Endodermal cell (in vitro differentiated cells): ENCODE measurements around the gene HIGD1B. TPM values are rescaled to one million over a fixed set of nuclear protein-coding genes. Genes with fewer than 3 reads are reported as not detected.
A peak's percentile ranks its signal among the peaks of the same experiment; 100 is the strongest.

ENCODE experiments used
- DNase-seq: peaks from one replicate; pipeline ENCODE4 v3.0.0-alpha.2; 2017
- H3K27ac ChIP-seq: 2 replicates; pipeline ENCODE4 v1.5.1; 2013; ENCODE audit warnings: mild to moderate bottlenecking, low read depth, low read length, moderate library complexity
- H3K27me3 ChIP-seq: 2 replicates; pipeline ENCODE4 v1.6.1; 2013; ENCODE audit warnings: mild to moderate bottlenecking, low read length, moderate library complexity; ENCODE audit not compliant: insufficient read depth, control insufficient read depth, poor library complexity, severe bottlenecking
- H3K36me3 ChIP-seq: 2 replicates; pipeline ENCODE4 v1.7.0; 2013; ENCODE audit warnings: mild to moderate bottlenecking, low read length, moderate library complexity; ENCODE audit not compliant: control insufficient read depth, insufficient read depth
- H3K4me1 ChIP-seq: one replicate; pipeline ENCODE4 v1.7.0; 2013; ENCODE audit warnings: low read length; ENCODE audit not compliant: control insufficient read depth, insufficient read depth
- H3K4me3 ChIP-seq: 2 replicates; pipeline ENCODE4 v1.5.1; 2013; ENCODE audit warnings: mild to moderate bottlenecking, low read length, moderate library complexity
- H3K9ac ChIP-seq: 2 replicates; pipeline ENCODE4 v1.6.1; 2013; ENCODE audit warnings: mild to moderate bottlenecking, low read length, moderate library complexity; ENCODE audit not compliant: poor library complexity, severe bottlenecking; ENCODE audit errors: extremely low read depth
- H3K9me3 ChIP-seq: 2 replicates; pipeline ENCODE4 v1.6.1; 2013; ENCODE audit warnings: mild to moderate bottlenecking, low read length, moderate library complexity; ENCODE audit not compliant: control insufficient read depth
- H3K27ac Mint-ChIP-seq: 2 replicates; pipeline ENCODE4 v1.8.0; 2020; ENCODE audit warnings: mixed read lengths
- H3K27me3 Mint-ChIP-seq: 2 replicates; pipeline ENCODE4 v1.8.0; 2021; ENCODE audit warnings: mild to moderate bottlenecking, mixed read lengths; ENCODE audit not compliant: insufficient read depth
- H3K36me3 Mint-ChIP-seq: 2 replicates; pipeline ENCODE4 v1.8.0; 2020; ENCODE audit warnings: low read depth, mixed read lengths
- H3K4me1 Mint-ChIP-seq: 2 replicates; pipeline ENCODE4 v1.8.0; 2020; ENCODE audit warnings: mixed read lengths
- H3K4me3 Mint-ChIP-seq: 2 replicates; pipeline ENCODE4 v1.8.0; 2020; ENCODE audit warnings: mild to moderate bottlenecking, moderate library complexity, mixed read lengths
- H3K9me3 Mint-ChIP-seq: 2 replicates; pipeline ENCODE4 v1.8.0; 2020; ENCODE audit warnings: mild to moderate bottlenecking, mixed read lengths
- WGBS, 2 experiments: methylation state at CpG; one replicate each; pipeline versions ENCODE4 v1.1.5 to v1.1.7; 2013; ENCODE audit warnings: missing lambda C conversion rate in 2 of 2, mixed read lengths in 1 of 2; ENCODE audit not compliant: insufficient coverage in 1 of 2, insufficient read length in 1 of 2; 5-methylcytosine and 5-hydroxymethylcytosine counted together
- total RNA-seq, 2 donors: library from RNA; stranded (reverse); fragmentation: NEBNext Ultra II Directional in 1 of 2; extraction: Animal tissue kit (Norgen Biotek cat#: 25700) in 1 of 2; gene quantifications; 2 replicates in 1 of 2; 3 replicates in 1 of 2; pipeline ENCODE4 v1.2.1, GENCODE V29; 2021
- TF ChIP-seq, protein P1 (sequence below): fragments of 200-600 bp; sonication (generic); conservative IDR thresholded peaks from 2 replicates; pipeline ENCODE4 v1.5.0; 2021; ENCODE audit warnings: antibody characterized with exemption, mild to moderate bottlenecking

HIGD1B gene
- total RNA-seq, 2 donors from 2014 or later = not detected

DNA sequence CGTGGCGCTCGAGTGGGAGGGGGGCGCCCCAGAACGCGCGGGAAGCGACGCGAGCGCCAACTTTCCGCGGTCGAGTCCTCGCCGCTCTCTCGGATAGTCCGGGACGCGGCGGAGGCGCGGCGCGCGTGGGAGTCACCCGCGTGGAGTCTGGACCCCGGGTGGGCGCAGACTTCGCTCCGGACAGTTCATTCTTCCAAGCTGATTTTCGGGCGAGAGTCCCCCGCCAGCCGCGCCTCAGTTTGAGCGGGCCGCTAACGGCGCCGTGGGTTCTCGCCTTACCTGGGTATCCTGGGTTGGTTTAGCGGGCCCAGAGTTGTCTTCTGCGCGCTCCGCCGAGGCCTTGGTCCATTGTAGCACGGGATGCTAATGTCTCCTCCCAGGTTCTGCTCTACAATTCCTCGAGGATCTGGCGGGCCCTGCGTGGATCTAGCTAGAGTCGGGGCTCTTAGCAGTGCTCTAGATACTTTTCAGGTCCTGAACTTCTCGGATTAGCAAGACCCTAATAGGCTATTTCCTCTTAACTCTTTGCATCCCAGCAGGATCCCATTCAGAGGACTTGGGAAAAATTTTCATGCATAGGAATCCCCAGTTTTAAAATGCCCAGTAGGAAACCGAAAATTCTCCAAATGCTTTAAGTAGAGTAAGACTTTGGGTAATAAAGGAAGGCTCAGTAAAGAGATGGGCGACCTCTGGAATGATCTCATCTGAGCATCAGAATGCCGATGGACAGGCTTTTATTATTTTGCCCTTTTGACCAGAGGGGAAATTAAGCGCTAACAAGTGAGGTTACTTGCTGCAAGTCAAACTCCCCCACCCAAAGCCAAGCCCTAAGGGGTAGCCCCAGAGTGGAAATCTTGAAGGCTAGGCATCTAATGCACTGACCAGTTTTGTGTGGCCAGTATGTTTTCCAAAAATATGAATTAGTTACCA is 17.1 kb upstream of the HIGD1B start:
- 2 to 3% methylated on average over 22 to 58 of the region's 58 CpGs for WGBS, 2 experiments
- H3K36me3 ChIP-seq = no peaks in the 10 kb centered on the region
- H3K4me1 ChIP-seq = peaks cover 10% of the 10 kb centered on the region
- no peaks in the 10 kb centered on the region for H3K36me3 Mint-ChIP-seq
- H3K27me3 ChIP-seq = no peaks in the 10 kb centered on the region
- H3K27me3 Mint-ChIP-seq = peaks cover 7% of the 10 kb centered on the region
- peak overlapping the region; percentile 60 for H3K27ac ChIP-seq
- peak; percentile 88 for DNase-seq
- TF ChIP-seq, protein P1, sequence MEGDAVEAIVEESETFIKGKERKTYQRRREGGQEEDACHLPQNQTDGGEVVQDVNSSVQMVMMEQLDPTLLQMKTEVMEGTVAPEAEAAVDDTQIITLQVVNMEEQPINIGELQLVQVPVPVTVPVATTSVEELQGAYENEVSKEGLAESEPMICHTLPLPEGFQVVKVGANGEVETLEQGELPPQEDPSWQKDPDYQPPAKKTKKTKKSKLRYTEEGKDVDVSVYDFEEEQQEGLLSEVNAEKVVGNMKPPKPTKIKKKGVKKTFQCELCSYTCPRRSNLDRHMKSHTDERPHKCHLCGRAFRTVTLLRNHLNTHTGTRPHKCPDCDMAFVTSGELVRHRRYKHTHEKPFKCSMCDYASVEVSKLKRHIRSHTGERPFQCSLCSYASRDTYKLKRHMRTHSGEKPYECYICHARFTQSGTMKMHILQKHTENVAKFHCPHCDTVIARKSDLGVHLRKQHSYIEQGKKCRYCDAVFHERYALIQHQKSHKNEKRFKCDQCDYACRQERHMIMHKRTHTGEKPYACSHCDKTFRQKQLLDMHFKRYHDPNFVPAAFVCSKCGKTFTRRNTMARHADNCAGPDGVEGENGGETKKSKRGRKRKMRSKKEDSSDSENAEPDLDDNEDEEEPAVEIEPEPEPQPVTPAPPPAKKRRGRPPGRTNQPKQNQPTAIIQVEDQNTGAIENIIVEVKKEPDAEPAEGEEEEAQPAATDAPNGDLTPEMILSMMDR = no peak
- peaks cover 22% of the 10 kb centered on the region for H3K4me1 Mint-ChIP-seq
- peak overlapping the region; percentile 84 for H3K4me3 Mint-ChIP-seq
- peak overlapping the region; percentile 49 for H3K9ac ChIP-seq
- peak overlapping the region; percentile 85 for H3K4me3 ChIP-seq
- no peaks in the 10 kb centered on the region for H3K9me3 ChIP-seq
- no peaks in the 10 kb centered on the region for H3K9me3 Mint-ChIP-seq
- H3K27ac Mint-ChIP-seq = peak overlapping the region; percentile 88

DNA sequence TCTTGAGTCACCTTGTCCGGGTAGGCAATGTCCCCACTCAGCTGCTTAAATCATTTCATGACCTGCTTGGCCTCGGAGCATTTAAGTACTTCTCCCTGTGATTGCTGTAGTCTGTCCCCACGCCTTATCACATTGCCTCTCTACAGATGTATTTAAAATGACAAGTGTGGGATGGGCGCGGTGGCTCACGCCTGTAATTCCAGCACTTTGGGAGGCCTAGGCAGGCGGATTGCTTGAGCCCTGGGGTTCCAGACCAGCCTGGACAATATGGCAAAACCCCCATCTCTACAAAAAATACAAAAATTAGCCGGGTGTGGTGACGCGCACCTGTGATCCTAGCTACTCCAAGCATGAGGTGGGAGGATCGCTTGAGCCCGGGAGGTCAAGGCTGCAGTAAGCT is 16.3 kb upstream of the HIGD1B start:
- Histone ChIP-seq H3K4me3 (no peak overlapping the region), H3K27me3 (no peaks in the 10 kb centered on the region), H3K9ac (no peak overlapping the region), H3K36me3 (no peaks in the 10 kb centered on the region), H3K4me1 (peaks cover 10% of the 10 kb centered on the region), H3K27ac (no peak overlapping the region), H3K9me3 (no peaks in the 10 kb centered on the region)
- Mint-ChIP-seq H3K27me3 (peaks cover 7% of the 10 kb centered on the region), H3K9me3 (no peaks in the 10 kb centered on the region), H3K27ac (no peak overlapping the region), H3K36me3 (no peaks in the 10 kb centered on the region), H3K4me1 (peaks cover 22% of the 10 kb centered on the region), H3K4me3 (peak overlapping the region; percentile 84)
- WGBS, 2 experiments = 77 to 85% methylated on average over 12 of the region's 12 CpGs
- TF ChIP-seq, protein P1 = no peak
- peak; percentile 74 for DNase-seq

DNA sequence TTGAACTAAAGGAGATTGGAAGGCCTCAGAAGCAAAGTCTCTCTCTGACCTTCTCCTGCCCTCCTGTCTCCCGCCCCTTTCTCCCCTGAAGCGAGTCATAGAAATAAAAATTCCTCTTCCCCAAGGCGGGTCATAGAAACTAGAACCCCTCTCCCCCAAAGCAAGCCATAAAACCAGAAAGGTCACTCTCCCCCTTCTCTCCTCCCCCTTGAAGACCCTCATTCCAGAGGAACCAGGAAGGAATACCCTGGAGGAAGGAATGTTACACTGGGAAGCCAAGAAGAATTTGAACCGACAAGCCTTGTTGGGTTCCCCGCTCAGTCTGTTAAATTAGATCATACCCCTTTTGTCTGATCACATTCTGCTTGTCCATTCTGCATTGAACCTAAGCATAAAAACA is 14.9 kb upstream of the HIGD1B start:
- Histone ChIP-seq H3K4me1 (peaks cover 10% of the 10 kb centered on the region), H3K9ac (no peak overlapping the region), H3K27ac (no peak overlapping the region), H3K36me3 (no peaks in the 10 kb centered on the region), H3K4me3 (no peak overlapping the region), H3K27me3 (no peaks in the 10 kb centered on the region), H3K9me3 (no peaks in the 10 kb centered on the region)
- peaks cover 22% of the 10 kb centered on the region for H3K4me1 Mint-ChIP-seq
- H3K27me3 Mint-ChIP-seq = peaks cover 9% of the 10 kb centered on the region
- peak; percentile 66 for DNase-seq
- peak overlapping the region; percentile 36 for H3K27ac Mint-ChIP-seq
- WGBS, 2 experiments = 50 to 85% methylated on average over 2 to 5 of the region's 5 CpGs
- no peaks in the 10 kb centered on the region for H3K9me3 Mint-ChIP-seq
- H3K36me3 Mint-ChIP-seq = no peaks in the 10 kb centered on the region
- TF ChIP-seq, protein P1 = peak; percentile 63
- no peak overlapping the region for H3K4me3 Mint-ChIP-seq
